K562 (cell line): Measurements from ENCODE around the gene MTHFR. TPM values are rescaled to one million over a fixed set of nuclear protein-coding genes. Genes with fewer than 3 reads are reported as not detected.
A peak's percentile ranks its signal among the peaks of the same experiment; 100 is the strongest.

Source experiments
- CBX5 ChIP-seq: IDR thresholded peaks from 2 replicates; pipeline ENCODE4 v1.6.1; 2014; ENCODE audit warnings: low read depth, borderline replicate concordance
- CCAR2 ChIP-seq: fragments of 200-400 bp; formaldehyde crosslinking; IDR thresholded peaks from 2 replicates; pipeline ENCODE4 v1.6.1; 2017; ENCODE audit warnings: mild to moderate bottlenecking, low read depth, low read length
- ELF1 ChIP-seq: fragments of 200-800 bp; sonication (Bioruptor generic); IDR thresholded peaks from 2 replicates; pipeline ENCODE4 v1.6.1; 2016; ENCODE audit warnings: missing genetic modification characterization, missing compliant biosample characterization
- IFI16 ChIP-seq: fragments of 250-450 bp; sonication (Bioruptor Pico); IDR thresholded peaks from 2 replicates; pipeline ENCODE4 v2.1.2; 2022; ENCODE audit warnings: mild to moderate bottlenecking, inconsistent platforms
- JUN ChIP-seq, 2 experiments: sonication (generic) in 1 of 2; formaldehyde crosslinking in 1 of 2; IDR thresholded peaks; 2 replicates each; pipeline versions ENCODE4 v1.6.1 to v1.8.0; 2012 to 2022; ENCODE audit warnings: borderline replicate concordance in 2 of 2, mild to moderate bottlenecking in 2 of 2, improper control_type of control experiment in 1 of 2, low read depth in 1 of 2, low read length in 1 of 2, missing genetic modification reagents in 1 of 2
- JUNB ChIP-seq: fragments of 450-650 bp; formaldehyde crosslinking; conservative IDR thresholded peaks from 2 replicates; pipeline ENCODE4 v1.4.0; 2020; ENCODE audit warnings: mild to moderate bottlenecking
- KLF6 ChIP-seq: fragments of 250-450 bp; sonication (Bioruptor Pico); IDR thresholded peaks from 2 replicates; pipeline ENCODE4 v1.4.0; 2020; ENCODE audit warnings: mild to moderate bottlenecking, moderate library complexity, borderline replicate concordance
- MCM2 ChIP-seq: fragments of 450-650 bp; IDR thresholded peaks from 2 replicates; pipeline ENCODE4 v1.6.1; 2017; ENCODE audit warnings: low read depth, mild to moderate bottlenecking
- NELFE ChIP-seq: IDR thresholded peaks from 2 replicates; pipeline ENCODE4 v1.6.1; 2011; ENCODE audit warnings: mild to moderate bottlenecking; ENCODE audit not compliant: insufficient read depth, insufficient read length
- NFE2L1 ChIP-seq: fragments of 450-650 bp; IDR thresholded peaks from 2 replicates; pipeline ENCODE4 v1.6.1; 2016; ENCODE audit warnings: missing genetic modification characterization, low read depth, mild to moderate bottlenecking, missing compliant biosample characterization, moderate library complexity, borderline replicate concordance
- PHF8 ChIP-seq: fragments of 200-600 bp; sonication (generic); IDR thresholded peaks from 2 replicates; pipeline ENCODE4 v1.6.1; 2012; ENCODE audit warnings: mixed run types, mild to moderate bottlenecking, inconsistent platforms, low read length, moderate library complexity, borderline replicate concordance
- POLR2AphosphoS5 ChIP-seq: IDR thresholded peaks from 2 replicates; pipeline ENCODE4 v1.6.1; 2011; ENCODE audit warnings: mild to moderate bottlenecking, low read depth, low read length, moderate library complexity; ENCODE audit not compliant: control insufficient read depth, insufficient read depth
- POLR3A ChIP-seq: IDR thresholded peaks from 2 replicates; pipeline ENCODE4 v1.6.1; 2011; ENCODE audit warnings: borderline replicate concordance, mild to moderate bottlenecking, moderate library complexity; ENCODE audit not compliant: insufficient read length, insufficient read depth; ENCODE audit errors: extremely low read depth
- SREBF1 ChIP-seq: fragments of 150-350 bp; IDR thresholded peaks from 2 replicates; pipeline ENCODE4 v1.6.1; 2014; ENCODE audit warnings: antibody characterized with exemption, low read depth, low read length, borderline replicate concordance
- TFAM ChIP-seq: fragments of 250-450 bp; sonication (Bioruptor Pico); conservative IDR thresholded peaks from 2 replicates; pipeline ENCODE4 v1.5.0; 2021; ENCODE audit warnings: mild to moderate bottlenecking, moderate library complexity
- XRCC3 ChIP-seq: fragments of 450-650 bp; IDR thresholded peaks from 2 replicates; pipeline ENCODE4 v1.6.1; 2017; ENCODE audit warnings: mild to moderate bottlenecking, moderate library complexity
- ZFX ChIP-seq: sonication (generic); formaldehyde crosslinking; IDR thresholded peaks from 2 replicates; pipeline ENCODE4 v1.8.0; 2022; ENCODE audit warnings: mild to moderate bottlenecking, missing genetic modification reagents, moderate library complexity
- ZKSCAN1 ChIP-seq: fragments of 150-350 bp; IDR thresholded peaks from 2 replicates; pipeline ENCODE4 v1.6.1; 2016; ENCODE audit warnings: low read depth, low read length
- ZNF184 ChIP-seq: sonication (generic); formaldehyde crosslinking; IDR thresholded peaks from 2 replicates; pipeline ENCODE4 v1.5.0; 2020; ENCODE audit warnings: missing genetic modification reagents
- ZNF584 ChIP-seq: fragments of 200-800 bp; sonication (Bioruptor generic); IDR thresholded peaks from 2 replicates; pipeline ENCODE4 v1.6.1; 2016; ENCODE audit warnings: low read depth, mild to moderate bottlenecking, missing genetic modification characterization, missing compliant biosample characterization
- ZNF586 ChIP-seq: fragments of 450-650 bp; formaldehyde crosslinking; conservative IDR thresholded peaks from 2 replicates; pipeline ENCODE4 v1.4.0; 2020; ENCODE audit warnings: mild to moderate bottlenecking, moderate library complexity
- ZNF696 ChIP-seq: fragments of 250-450 bp; sonication (Bioruptor Pico); conservative IDR thresholded peaks from 2 replicates; pipeline ENCODE4 v1.4.0; 2020; ENCODE audit warnings: mild to moderate bottlenecking, moderate library complexity
- ZNF699 ChIP-seq: fragments of 250-450 bp; sonication (Bioruptor Pico); IDR thresholded peaks from 2 replicates; pipeline ENCODE4 v1.8.0; 2021; ENCODE audit warnings: mild to moderate bottlenecking, moderate library complexity; ENCODE audit not compliant: insufficient replicate concordance
- ZNF707 ChIP-seq: fragments of 250-450 bp; sonication (Bioruptor Pico); conservative IDR thresholded peaks from 2 replicates; pipeline ENCODE4 v1.8.0; 2022; ENCODE audit warnings: inconsistent platforms, mild to moderate bottlenecking, moderate library complexity
- ZNF764 ChIP-seq: fragments of 250-450 bp; sonication (Bioruptor Pico); IDR thresholded peaks from 2 replicates; pipeline ENCODE4 v1.4.0; 2020; ENCODE audit warnings: low read depth, mild to moderate bottlenecking, moderate library complexity
- polyA plus RNA-seq, 8 experiments: library from polyadenylated mRNA; depleted of rRNA in 4 of 8; stranded (reverse) in 5 of 8; unstranded in 3 of 8; fragments of >200 nt; fragmentation: Nextera tagmentation in 2 of 8; fragmentation: Illumina TruSeq in 1 of 8; extraction: Ambion mirVana in 2 of 8; extraction: Trizol in 1 of 8; gene quantifications; 2 replicates each; pipeline versions ENCODE4 v1.2.1 to v1.2.3, GENCODE V29; 2011 to 2014; ENCODE audit warnings: inconsistent platforms in 1 of 8, missing spikeins in 1 of 8
- total RNA-seq, 7 experiments: library from RNA; depleted of rRNA in 6 of 7; stranded (reverse); fragments of >200 nt in 6 of 7; fragmentation: Illumina TruSeq in 2 of 7; extraction: Trizol in 2 of 7; gene quantifications; 2 replicates each; pipeline versions ENCODE4 v1.2.1 to v1.2.3, GENCODE V29; 2011 to 2021; ENCODE audit warnings: low replicate concordance in 1 of 7
- TF ChIP-seq, protein P1 (sequence below): fragments of 450-650 bp; IDR thresholded peaks from 2 replicates; pipeline ENCODE4 v1.6.1; 2016; ENCODE audit warnings: borderline replicate concordance
- TF ChIP-seq, protein P2 (sequence below): sonication (generic); formaldehyde crosslinking; IDR thresholded peaks from 2 replicates; pipeline ENCODE4 v1.8.0; 2022; ENCODE audit warnings: missing genetic modification reagents, mild to moderate bottlenecking, moderate library complexity, borderline replicate concordance

Gene MTHFR
- total and polyA plus RNA-seq, 9 of the 15 experiments (the other 6 are each of a cell fraction or from before 2014, with no cell fraction given): 5.0 to 104 (median 62.6) TPM

GRCh38 chr1:11800756-11801433, 4.9 kb downstream of the MTHFR start (continued):
- TF ChIP-seq ELF1 (tag) (no peak), PHF8 (peak; percentile 23; the same call in 1 of the 2 replicates), ZNF707 (CRISPR knock-in tag) (no peak), ZNF699 (CRISPR knock-in tag) (no peak), ZKSCAN1 (no peak), POLR2AphosphoS5 (no peak), JUN (IDR thresholded peaks at IDR 0.05; ENCODE audit: borderline replicate concordance, low read depth, low read length) (peak; percentile 84; the same call in 1 of the 2 replicates), JUN (CRISPR knock-in tag; IDR thresholded peaks at IDR 0.05; ENCODE audit: borderline replicate concordance) (no peak), POLR3A (no peak), ZNF586 (no peak), ZNF584 (CRISPR knock-in tag) (no peak), CCAR2 (no peak), ZFX (CRISPR knock-in tag) (no peak), ZNF696 (CRISPR knock-in tag) (no peak), NELFE (no peak), IFI16 (CRISPR knock-in tag) (no peak; the same call in 1 of the 2 replicates), KLF6 (CRISPR knock-in tag) (no peak), TFAM (CRISPR knock-in tag) (no peak), MCM2 (no peak), SREBF1 (no peak), CBX5 (no peak), ZNF184 (CRISPR knock-in tag) (no peak), JUNB (no peak), XRCC3 (no peak), ZNF764 (CRISPR knock-in tag) (0 out of 2 replicates have a peak, but pooled peaks have one; percentile 6), NFE2L1 (tag) (no peak)
- TF ChIP-seq, protein P1, sequence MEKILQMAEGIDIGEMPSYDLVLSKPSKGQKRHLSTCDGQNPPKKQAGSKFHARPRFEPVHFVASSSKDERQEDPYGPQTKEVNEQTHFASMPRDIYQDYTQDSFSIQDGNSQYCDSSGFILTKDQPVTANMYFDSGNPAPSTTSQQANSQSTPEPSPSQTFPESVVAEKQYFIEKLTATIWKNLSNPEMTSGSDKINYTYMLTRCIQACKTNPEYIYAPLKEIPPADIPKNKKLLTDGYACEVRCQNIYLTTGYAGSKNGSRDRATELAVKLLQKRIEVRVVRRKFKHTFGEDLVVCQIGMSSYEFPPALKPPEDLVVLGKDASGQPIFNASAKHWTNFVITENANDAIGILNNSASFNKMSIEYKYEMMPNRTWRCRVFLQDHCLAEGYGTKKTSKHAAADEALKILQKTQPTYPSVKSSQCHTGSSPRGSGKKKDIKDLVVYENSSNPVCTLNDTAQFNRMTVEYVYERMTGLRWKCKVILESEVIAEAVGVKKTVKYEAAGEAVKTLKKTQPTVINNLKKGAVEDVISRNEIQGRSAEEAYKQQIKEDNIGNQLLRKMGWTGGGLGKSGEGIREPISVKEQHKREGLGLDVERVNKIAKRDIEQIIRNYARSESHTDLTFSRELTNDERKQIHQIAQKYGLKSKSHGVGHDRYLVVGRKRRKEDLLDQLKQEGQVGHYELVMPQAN: no peak
- TF ChIP-seq, protein P2, sequence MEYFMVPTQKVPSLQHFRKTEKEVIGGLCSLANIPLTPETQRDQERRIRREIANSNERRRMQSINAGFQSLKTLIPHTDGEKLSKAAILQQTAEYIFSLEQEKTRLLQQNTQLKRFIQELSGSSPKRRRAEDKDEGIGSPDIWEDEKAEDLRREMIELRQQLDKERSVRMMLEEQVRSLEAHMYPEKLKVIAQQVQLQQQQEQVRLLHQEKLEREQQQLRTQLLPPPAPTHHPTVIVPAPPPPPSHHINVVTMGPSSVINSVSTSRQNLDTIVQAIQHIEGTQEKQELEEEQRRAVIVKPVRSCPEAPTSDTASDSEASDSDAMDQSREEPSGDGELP (CRISPR knock-in tag): peak; percentile 50; the same call in 1 of the 2 replicates
